GM12801 (cell line): ENCODE data around the gene CCDC15.

Experiments
- TF ChIP-seq, protein P1 (sequence below): IDR thresholded peaks from one replicate; pipeline ENCODE4 v1.5.1; 2011; ENCODE audit warnings: control low read depth; ENCODE audit not compliant: insufficient read length; ENCODE audit errors: extremely low read depth

CCDC15 gene

GRCh38 chr11:125075900-125076317 is 121.9 kb downstream of the CCDC15 start:
- TF ChIP-seq, protein P1, sequence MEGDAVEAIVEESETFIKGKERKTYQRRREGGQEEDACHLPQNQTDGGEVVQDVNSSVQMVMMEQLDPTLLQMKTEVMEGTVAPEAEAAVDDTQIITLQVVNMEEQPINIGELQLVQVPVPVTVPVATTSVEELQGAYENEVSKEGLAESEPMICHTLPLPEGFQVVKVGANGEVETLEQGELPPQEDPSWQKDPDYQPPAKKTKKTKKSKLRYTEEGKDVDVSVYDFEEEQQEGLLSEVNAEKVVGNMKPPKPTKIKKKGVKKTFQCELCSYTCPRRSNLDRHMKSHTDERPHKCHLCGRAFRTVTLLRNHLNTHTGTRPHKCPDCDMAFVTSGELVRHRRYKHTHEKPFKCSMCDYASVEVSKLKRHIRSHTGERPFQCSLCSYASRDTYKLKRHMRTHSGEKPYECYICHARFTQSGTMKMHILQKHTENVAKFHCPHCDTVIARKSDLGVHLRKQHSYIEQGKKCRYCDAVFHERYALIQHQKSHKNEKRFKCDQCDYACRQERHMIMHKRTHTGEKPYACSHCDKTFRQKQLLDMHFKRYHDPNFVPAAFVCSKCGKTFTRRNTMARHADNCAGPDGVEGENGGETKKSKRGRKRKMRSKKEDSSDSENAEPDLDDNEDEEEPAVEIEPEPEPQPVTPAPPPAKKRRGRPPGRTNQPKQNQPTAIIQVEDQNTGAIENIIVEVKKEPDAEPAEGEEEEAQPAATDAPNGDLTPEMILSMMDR: no peak

GRCh38 chr11:125076378-125076945 is 122.5 kb downstream of the CCDC15 start:
- TF ChIP-seq, protein P1: no peak

DNA sequence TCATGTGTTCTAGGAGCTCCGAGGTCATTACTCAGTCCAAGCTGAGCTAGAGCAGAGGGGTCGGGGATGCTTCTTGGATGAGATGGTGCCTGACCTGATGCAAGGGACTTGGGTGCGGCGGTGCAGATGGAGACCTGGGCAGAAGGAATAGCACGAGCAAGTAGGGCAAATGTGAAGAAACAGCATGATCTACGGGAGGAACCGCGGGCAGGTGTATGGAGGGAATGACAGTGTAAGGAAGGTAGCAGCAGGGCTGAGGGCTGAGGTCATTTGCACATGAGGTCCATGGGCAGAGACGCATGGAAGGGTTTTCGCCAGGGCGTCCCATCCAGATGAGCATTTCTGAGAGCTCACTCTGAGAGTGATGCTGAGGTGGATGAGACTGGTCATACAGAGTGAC is 124.0 kb downstream of the CCDC15 start:
- TF ChIP-seq, protein P1: no peak

DNA sequence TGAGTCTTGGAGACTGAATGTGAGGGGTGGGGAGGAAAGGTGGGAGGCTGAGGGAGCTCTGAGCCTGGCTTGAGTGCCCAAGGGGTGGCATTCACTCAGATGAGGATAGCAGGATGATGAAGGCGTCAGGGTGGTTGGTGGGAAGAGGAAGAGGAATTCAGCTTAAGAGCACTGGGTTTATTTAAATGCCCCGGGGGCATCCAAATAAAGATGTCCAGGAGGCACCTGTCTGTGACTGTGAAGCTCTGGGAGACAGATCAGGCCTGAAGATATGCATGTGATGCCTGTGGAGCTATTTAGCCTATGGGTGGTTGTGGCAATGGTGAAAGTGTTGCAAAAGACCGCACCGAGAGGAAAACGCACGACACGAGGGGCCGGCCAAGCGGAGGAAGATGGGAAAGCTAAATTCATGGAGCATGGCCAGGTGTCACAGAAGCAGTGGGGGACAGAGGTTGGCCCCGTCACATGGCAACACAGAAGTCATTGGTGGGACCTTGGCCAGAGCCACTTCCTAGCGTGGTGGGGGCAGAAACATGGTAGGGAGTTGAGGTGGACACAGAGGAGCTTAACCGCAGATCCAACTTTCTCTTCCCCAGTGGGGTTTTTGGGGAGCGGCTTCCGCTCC is 124.6 kb downstream of the CCDC15 start:
- TF ChIP-seq, protein P1: no peak

DNA sequence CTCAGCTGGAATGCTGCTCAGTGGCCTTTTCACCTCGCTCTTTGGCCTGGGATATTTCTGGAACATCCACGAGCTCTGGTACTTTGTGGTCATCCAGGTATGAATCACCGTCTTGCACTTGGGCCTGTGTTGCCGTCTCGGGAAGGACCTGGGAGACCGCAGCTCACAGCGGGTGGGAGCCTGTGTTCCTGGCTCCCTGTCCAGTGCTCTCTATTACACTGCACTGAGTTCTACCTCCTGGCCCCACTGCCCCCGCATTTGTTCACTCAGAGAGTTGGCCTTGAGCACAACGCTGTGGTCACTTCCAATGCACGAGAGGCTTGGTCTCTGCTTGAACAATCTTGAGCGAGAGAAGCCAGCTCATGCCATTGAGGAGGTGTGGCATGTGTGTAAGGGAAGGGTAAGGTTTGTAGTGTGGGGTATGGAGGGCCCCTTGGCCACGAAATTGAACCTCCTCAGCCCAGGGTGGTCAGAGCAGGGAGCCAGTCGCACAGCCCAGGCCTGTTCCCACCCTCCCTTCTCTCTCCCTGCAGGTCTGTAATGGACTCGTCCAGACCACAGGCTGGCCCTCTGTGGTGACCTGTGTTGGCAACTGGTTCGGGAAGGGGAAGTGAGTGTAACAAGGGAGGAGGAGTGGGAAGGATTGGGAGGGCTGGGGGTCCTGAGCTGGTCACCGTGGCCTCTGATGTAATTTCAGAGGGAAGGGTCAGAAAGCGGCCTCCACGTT is 125.3 kb downstream of the CCDC15 start:
- TF ChIP-seq, protein P1: no peak

- TF ChIP-seq, protein P1: no peak
Observed at GRCh38 chr11:125079878-125080530, 126.0 kb downstream of the CCDC15 start.

- TF ChIP-seq, protein P1: no peak
Observed at GRCh38 chr11:125080531-125080911, 126.5 kb downstream of the CCDC15 start.
